ENCODE results near the gene MOCS1.

The MOCS1 gene

GRCh38 chr6:39891976-39892375 is 42.3 kb downstream of the MOCS1 start:
- TF ChIP-seq CTCF (IDR thresholded peaks at IDR 0.05; ENCODE audit: low read depth, low read length, poor library complexity, severe bottlenecking) (no peak), EZH2phosphoT487 (IDR thresholded peaks at IDR 0.05; ENCODE audit: borderline replicate concordance, low read length) (no peak)
- Histone ChIP-seq H3K9me2 (replicated peaks; ENCODE audit: control insufficient read depth, low read length) (no peaks in the 10 kb centered on the region), H3K4me1 (ENCODE audit: control insufficient read depth, low read length) (no peaks in the 10 kb centered on the region), H3K27me3 (ENCODE audit: control insufficient read depth, low read length) (no peaks in the 10 kb centered on the region), H3K79me2 (ENCODE audit: control insufficient read depth, low read length) (no peaks in the 10 kb centered on the region), H3K9me3 (ENCODE audit: control insufficient read depth, insufficient read depth, low read length) (no peaks in the 10 kb centered on the region), H3K4me3 (ENCODE audit: low read length) (no peak overlapping the region), H3F3A (ENCODE audit: control insufficient read depth, insufficient read depth) (no peaks in the 10 kb centered on the region), H4K20me1 (ENCODE audit: control insufficient read depth, insufficient read depth, low read depth, low read length) (no peaks in the 10 kb centered on the region), H3K4me2 (ENCODE audit: low read length) (no peak overlapping the region), H3K36me3 (ENCODE audit: control insufficient read depth, low read length) (no peaks in the 10 kb centered on the region), H3K27ac (ENCODE audit: low read depth, low read length) (no peak overlapping the region)

GRCh38 chr6:39891353-39891752 is 42.9 kb downstream of the MOCS1 start:
- no peaks in the 10 kb centered on the region for H3K27me3 ChIP-seq (ENCODE audit: control insufficient read depth, low read length)
- TF ChIP-seq EZH2phosphoT487 (IDR thresholded peaks at IDR 0.05; ENCODE audit: borderline replicate concordance, low read length) (no peak), CTCF (IDR thresholded peaks at IDR 0.05; ENCODE audit: low read depth, low read length, poor library complexity, severe bottlenecking) (no peak)
- no peak overlapping the region for H3K4me3 ChIP-seq (ENCODE audit: low read length)
- H3F3A ChIP-seq (ENCODE audit: control insufficient read depth, insufficient read depth): no peaks in the 10 kb centered on the region
- H3K4me1 ChIP-seq (ENCODE audit: control insufficient read depth, low read length): no peaks in the 10 kb centered on the region
- H3K36me3 ChIP-seq (ENCODE audit: control insufficient read depth, low read length): no peaks in the 10 kb centered on the region
- H3K4me2 ChIP-seq (ENCODE audit: low read length): no peak overlapping the region
- no peak overlapping the region for H3K27ac ChIP-seq (ENCODE audit: low read depth, low read length)
- H3K9me3 ChIP-seq (ENCODE audit: control insufficient read depth, insufficient read depth, low read length): no peaks in the 10 kb centered on the region
- no peaks in the 10 kb centered on the region for H3K79me2 ChIP-seq (ENCODE audit: control insufficient read depth, low read length)
- H4K20me1 ChIP-seq (ENCODE audit: control insufficient read depth, insufficient read depth, low read depth, low read length): no peaks in the 10 kb centered on the region
- H3K9me2 ChIP-seq (replicated peaks; ENCODE audit: control insufficient read depth, low read length): no peaks in the 10 kb centered on the region

- Histone ChIP-seq H3K27ac (ENCODE audit: low read depth, low read length) (no peak overlapping the region), H3K9me2 (replicated peaks; ENCODE audit: control insufficient read depth, low read length) (no peaks in the 10 kb centered on the region), H3K27me3 (ENCODE audit: control insufficient read depth, low read length) (no peaks in the 10 kb centered on the region), H3K4me2 (ENCODE audit: low read length) (no peak overlapping the region), H3K36me3 (ENCODE audit: control insufficient read depth, low read length) (no peaks in the 10 kb centered on the region), H3F3A (ENCODE audit: control insufficient read depth, insufficient read depth) (no peaks in the 10 kb centered on the region), H3K79me2 (ENCODE audit: control insufficient read depth, low read length) (no peaks in the 10 kb centered on the region), H3K9me3 (ENCODE audit: control insufficient read depth, insufficient read depth, low read length) (no peaks in the 10 kb centered on the region), H3K4me1 (ENCODE audit: control insufficient read depth, low read length) (no peaks in the 10 kb centered on the region), H4K20me1 (ENCODE audit: control insufficient read depth, insufficient read depth, low read depth, low read length) (no peaks in the 10 kb centered on the region), H3K4me3 (ENCODE audit: low read length) (no peak overlapping the region)
- TF ChIP-seq EZH2phosphoT487 (IDR thresholded peaks at IDR 0.05; ENCODE audit: borderline replicate concordance, low read length): no peak
- no peak for TF ChIP-seq CTCF (IDR thresholded peaks at IDR 0.05; ENCODE audit: low read depth, low read length, poor library complexity, severe bottlenecking)
Measured at GRCh38 chr6:39889229-39889628, 45.0 kb downstream of the MOCS1 start.
